Activated CD4-positive, alpha-beta T cell treated with anti-CD3 and anti-CD28 coated beads, Interleukin-2, amount 50 U/mL, for 24 hours (primary cell): ENCODE data around the gene UCHL3.

ENCODE experiments used
- DNase-seq, 2 donors: peaks; one replicate each; pipeline ENCODE4 v3.0.0-alpha.2; 2020; ENCODE audit warnings: low read depth in 1 of 2, low spot score in 1 of 2

Gene UCHL3

GRCh38 chr13:75547917-75548316 is 1.7 kb upstream of the UCHL3 start:
- no peak for DNase-seq

DNA sequence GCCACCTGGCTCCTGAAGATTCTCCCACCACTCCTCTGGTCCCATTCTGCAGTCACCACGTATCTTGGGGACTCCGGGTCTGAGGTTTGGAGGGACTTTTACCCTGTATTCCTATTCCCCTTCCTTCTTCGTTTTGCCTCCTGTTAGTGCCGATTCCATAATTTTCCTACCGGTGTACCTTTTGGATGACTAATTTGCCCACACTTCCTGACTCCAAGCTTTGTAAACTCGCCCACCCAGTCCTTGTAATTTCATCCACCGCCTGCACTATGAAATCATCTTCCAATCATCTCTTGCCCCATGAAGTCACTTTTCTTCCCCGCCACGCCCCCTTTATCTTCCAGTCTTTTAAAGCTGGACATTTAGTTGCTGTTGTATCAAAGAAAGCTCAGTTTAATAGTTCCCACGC is 572 bp downstream of the UCHL3 start:
- DNase-seq, result peak in 1 of 2 donors; percentile 20

DNA sequence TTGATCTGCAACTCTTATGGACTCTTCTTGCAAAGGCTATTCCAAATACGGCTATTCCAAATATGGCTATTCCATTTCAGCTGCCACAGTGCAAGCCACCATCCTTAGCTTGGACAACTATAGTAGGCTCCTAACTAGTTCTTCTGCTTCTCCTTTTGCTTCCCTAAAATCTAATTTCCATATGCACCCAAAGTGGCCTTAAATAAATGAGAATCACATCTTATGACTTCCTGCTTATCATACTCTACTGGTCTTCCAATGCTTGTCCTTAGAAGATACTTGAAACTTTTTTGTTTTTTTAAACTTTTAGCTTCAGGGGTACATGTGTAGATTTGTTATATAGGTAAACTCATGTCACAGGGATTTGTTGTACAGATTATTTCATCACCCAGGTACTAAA is 4.9 kb downstream of the UCHL3 start:
- DNase-seq, result no peak

DNA sequence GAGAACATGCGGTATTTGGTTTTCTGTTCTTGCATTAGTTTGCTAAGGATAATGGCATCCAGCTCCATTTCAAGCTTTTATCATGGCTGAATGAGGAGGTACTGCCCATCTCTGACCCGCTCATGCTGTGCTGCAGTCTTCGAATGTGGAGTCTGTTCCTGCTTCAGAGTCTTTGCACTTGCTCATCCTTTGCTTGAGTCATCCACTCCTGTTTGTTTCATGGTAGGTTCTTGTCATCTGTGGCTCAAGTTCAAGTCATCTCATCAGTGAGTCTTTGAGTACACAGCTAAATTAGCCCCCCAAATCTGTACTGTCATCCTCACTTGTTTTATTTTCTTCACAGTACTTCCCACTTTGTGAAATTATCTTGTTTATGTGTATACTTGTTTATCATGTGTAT is 5.4 kb downstream of the UCHL3 start:
- DNase-seq, result no peak

DNA sequence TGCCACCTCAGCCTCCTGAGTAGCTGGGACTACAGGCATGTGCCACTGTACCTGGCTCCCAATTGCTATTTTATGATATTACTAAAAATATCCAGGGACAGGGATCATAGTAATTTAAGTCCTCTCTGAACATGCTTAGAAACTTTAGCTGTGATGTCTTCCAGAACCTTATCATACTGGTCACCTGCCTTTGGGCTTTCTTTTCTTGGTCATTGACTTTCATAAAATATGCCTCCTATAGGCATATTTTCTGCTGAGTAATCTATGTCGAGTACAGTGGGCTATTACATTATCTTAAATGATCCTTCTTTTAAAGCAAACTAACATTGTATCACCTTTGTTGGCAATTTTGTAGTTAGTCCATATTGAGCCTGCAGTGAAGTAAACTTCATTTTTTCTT is 6.2 kb downstream of the UCHL3 start:
- no peak for DNase-seq

- no peak for DNase-seq
These were observed 7.4 kb downstream of the UCHL3 start for GRCh38 chr13:75556961-75557360.

- no peak for DNase-seq
These were observed 8.7 kb downstream of the UCHL3 start for GRCh38 chr13:75558145-75558840.

GRCh38 chr13:75566658-75567057 is 17.1 kb downstream of the UCHL3 start:
- DNase-seq, result no peak

- DNase-seq, result no peak
These were observed 20.0 kb downstream of the UCHL3 start for GRCh38 chr13:75569576-75569975.

GRCh38 chr13:75579529-75579928 is 29.9 kb downstream of the UCHL3 start:
- DNase-seq, result no peak

GRCh38 chr13:75581874-75582640 is 32.5 kb downstream of the UCHL3 start:
- no peak for DNase-seq

DNA sequence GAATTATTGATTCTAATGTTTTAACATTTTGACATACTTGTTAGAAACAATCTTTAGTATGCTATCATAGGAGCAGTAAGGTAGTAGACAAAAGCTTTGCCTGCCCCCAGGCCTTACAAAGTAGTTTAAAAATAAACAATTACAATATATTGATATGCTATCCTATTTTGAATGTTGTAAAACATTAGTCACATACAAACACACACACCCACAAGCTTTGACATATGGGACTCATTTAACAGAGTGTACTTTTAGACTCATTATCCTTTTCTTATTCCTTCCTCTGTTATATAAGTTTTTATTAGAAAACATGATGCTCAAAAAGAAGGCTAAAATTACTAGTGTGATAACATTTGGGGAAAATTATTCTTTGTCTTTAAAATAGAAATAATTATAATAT is 33.5 kb downstream of the UCHL3 start:
- DNase-seq, result no peak

- no peak for DNase-seq
These were observed 35.6 kb downstream of the UCHL3 start for GRCh38 chr13:75585153-75585552.

DNA sequence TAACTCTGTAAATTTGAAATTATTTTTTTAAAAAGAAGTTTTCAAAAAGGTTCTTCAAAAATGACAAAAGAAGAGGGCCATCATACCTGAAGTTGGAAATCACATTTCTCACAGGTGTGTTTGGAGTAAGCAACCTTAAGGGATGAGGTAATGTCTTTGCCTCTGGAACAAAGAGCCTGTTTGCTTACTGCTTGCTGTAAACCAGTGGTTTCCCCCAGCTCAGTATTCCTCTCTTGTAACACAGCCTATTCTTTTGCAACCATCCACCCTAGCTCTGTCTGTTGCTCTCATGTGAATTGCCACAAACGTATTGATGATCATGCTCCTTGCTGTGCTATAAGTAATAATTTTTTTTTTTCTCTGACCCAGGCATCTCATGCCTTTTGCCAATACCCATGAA is 38.1 kb downstream of the UCHL3 start:
- DNase-seq, result no peak

DNA sequence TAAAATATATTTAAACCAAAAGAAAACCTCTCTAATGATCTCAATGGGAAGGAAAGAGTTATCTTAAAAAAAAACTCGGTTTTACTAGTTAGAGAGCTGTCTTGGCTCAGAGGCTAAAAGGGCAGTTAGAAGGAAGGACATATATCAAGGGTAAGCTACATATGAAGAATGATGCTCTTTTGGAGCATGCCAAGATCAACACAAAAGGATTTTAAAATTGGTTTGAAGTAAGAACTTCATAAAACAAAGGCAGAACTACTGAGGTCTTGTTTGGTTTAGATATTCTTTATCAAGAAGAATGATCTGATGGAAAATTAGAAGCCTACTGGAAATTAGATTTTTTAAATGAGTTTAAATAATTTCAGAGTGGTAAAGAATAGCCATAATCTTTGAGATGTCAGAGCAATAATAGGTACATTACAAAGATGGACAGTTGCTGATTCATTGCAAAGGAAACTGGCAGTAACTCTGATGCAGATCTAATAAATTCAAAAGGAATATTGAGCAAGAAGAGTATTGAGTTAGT is 47.1 kb downstream of the UCHL3 start:
- no peak for DNase-seq

- DNase-seq, result no peak
These were observed 50.8 kb downstream of the UCHL3 start for GRCh38 chr13:75600371-75600770.

- DNase-seq, result no peak
These were observed 53.4 kb downstream of the UCHL3 start for GRCh38 chr13:75603038-75603437.

- DNase-seq, result no peak
These were observed 57.9 kb downstream of the UCHL3 start for GRCh38 chr13:75607447-75607846.

DNA sequence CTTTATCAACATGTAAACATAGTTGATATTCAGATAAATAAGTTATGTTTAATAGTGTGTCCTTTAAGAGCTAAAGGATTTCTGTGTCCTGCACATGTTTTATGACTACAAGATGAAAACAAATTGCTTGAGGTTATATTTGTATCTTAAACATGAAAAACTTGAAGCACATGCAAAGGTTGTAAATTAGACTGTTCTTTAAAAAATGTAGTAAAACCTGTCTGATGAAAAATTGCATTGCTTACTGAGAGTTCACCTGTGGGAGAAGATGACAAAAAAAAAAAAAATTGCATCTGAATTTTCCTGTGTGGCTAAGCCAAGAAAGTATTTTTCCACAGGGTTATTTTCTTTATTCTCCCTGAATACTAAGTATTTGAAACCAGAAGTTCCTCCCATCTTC is 60.9 kb downstream of the UCHL3 start:
- no peak for DNase-seq

DNA sequence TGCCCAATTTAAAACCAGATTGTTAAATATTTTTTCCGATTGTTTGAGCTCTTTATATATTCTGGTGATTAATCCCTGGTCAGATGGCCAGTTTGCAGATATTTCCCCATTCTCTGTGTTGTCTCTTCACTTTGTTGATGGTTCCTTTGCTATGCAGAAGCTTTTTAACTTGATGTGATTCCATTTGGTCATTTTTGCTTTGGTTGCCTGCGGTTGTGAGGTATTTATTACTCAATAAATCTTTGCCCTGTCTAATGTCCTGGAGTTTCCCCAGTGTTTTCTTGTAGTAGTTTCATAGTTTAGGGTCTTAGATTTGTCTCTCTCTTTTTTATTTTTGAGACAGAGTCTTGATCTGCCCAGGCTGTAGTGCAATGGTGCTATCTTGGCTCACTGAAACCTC is 62.8 kb downstream of the UCHL3 start:
- no peak for DNase-seq

GRCh38 chr13:75617230-75617629 is 67.6 kb downstream of the UCHL3 start:
- no peak for DNase-seq

GRCh38 chr13:75618308-75618707 is 68.7 kb downstream of the UCHL3 start:
- no peak for DNase-seq

DNA sequence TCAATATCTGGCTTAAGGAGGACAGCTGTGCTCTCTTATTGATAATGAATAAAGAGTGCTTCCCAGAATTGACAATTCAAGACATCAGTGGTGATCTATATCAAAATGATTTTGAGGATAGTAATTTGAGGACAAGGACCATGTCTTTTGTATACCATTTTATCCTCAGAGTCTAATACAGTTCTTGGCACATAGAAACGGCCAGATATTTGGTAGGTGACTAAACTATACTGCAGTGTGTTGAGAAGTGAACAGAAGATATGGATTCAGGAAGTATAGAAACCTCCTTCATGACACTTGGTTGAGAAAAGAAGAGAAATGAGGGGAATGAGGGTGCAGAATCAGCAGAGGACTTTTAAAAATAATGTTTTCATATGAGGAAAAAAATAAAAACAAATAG is 70.4 kb downstream of the UCHL3 start:
- no peak for DNase-seq
